A673 (cell line): ENCODE results near the gene PMP22.

Source experiments
- EZH2 ChIP-seq: fragments of 200-600 bp; sonication (generic); IDR thresholded peaks from 2 replicates; pipeline ENCODE4 v1.6.1; 2017; ENCODE audit warnings: borderline replicate concordance, low read depth, mild to moderate bottlenecking, mixed read lengths, antibody characterized with exemption, low read length; ENCODE audit not compliant: poor library complexity, severe bottlenecking
- TF ChIP-seq, protein P1 (sequence below): fragments of 300-800, 200-600 bp; sonication (generic); conservative IDR thresholded peaks from 2 replicates; pipeline ENCODE4 v1.5.1; 2017; ENCODE audit warnings: low read depth, mild to moderate bottlenecking, antibody characterized with exemption, low read length, moderate library complexity, mixed read lengths

DNA sequence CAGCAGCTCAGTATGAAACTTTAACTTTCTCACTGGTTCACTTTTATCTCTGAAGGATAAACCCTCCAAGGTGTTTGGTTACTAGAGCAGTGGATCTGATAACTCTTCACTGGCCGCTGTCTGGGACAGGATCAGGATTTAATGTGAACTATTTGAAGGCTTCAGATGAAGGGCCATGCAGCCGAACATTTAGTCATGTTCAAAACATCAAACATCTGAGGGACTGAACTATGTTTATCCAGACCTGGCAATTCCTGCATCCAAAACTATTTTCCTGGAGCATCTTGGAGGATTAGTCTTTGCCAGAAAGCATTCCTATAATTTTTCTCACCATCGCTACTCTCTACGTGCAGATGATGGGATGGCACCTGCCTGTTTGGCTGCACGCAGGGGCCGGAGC is 20.3 kb upstream of the PMP22 start:
- TF ChIP-seq, protein P1, sequence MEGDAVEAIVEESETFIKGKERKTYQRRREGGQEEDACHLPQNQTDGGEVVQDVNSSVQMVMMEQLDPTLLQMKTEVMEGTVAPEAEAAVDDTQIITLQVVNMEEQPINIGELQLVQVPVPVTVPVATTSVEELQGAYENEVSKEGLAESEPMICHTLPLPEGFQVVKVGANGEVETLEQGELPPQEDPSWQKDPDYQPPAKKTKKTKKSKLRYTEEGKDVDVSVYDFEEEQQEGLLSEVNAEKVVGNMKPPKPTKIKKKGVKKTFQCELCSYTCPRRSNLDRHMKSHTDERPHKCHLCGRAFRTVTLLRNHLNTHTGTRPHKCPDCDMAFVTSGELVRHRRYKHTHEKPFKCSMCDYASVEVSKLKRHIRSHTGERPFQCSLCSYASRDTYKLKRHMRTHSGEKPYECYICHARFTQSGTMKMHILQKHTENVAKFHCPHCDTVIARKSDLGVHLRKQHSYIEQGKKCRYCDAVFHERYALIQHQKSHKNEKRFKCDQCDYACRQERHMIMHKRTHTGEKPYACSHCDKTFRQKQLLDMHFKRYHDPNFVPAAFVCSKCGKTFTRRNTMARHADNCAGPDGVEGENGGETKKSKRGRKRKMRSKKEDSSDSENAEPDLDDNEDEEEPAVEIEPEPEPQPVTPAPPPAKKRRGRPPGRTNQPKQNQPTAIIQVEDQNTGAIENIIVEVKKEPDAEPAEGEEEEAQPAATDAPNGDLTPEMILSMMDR = no peak
- no peak for TF ChIP-seq EZH2
